Measurements from ENCODE around the gene AP2A2. TPM values are rescaled to one million over a fixed set of nuclear protein-coding genes. Genes with fewer than 3 reads are reported as not detected.
"Not testable (repeated sequence)": the region's sequence is repeated elsewhere in the genome, so short reads cannot be mapped to it uniquely, and the experiment has no call there.

Gene AP2A2
- total RNA-seq, 2 experiments from 2014 or later: 45.9 to 46.6 TPM

- no peak overlapping the region for H3K4me3 ChIP-seq (ENCODE audit: low read length)
- no peaks in the 10 kb centered on the region for H3K27me3 ChIP-seq (ENCODE audit: control insufficient read depth in 1 of 2, insufficient read depth in 2 of 2, low read length in 2 of 2)
- ATAC-seq (ENCODE audit: poor library complexity) (no peak), DNase-seq (no peak)
- Mint-ChIP-seq H3K27ac (no peak overlapping the region), H3K4me1 (ENCODE audit: low read depth) (peaks cover 20% of the 10 kb centered on the region), H3K27me3 (no peaks in the 10 kb centered on the region), H3K4me3 (no peak overlapping the region), H3K36me3 (ENCODE audit: low read depth) (peaks cover 12% of the 10 kb centered on the region), H3K9me3 (no peaks in the 10 kb centered on the region)
- CTCF ChIA-PET: no interaction called here
- H3K9me3 ChIP-seq (ENCODE audit: control insufficient read depth in 1 of 2, insufficient read depth in 1 of 2, low read length in 2 of 2): peaks cover 0 to 6% of the 10 kb centered on the region in 2 experiments
- H3K36me3 ChIP-seq (ENCODE audit: insufficient read depth, low read length): peaks cover 10% of the 10 kb centered on the region
- H3K4me1 ChIP-seq (ENCODE audit: insufficient read depth, low read length): peaks cover 11% of the 10 kb centered on the region
- intact Hi-C loops (cut with DNase I, micrococcal nuclease): no loop called here
- POLR2A ChIA-PET: no interaction called here
- H3K27ac ChIP-seq (ENCODE audit: low read depth in 1 of 2, low read length in 2 of 2): no peak overlapping the region
- TF ChIP-seq, protein P1, sequence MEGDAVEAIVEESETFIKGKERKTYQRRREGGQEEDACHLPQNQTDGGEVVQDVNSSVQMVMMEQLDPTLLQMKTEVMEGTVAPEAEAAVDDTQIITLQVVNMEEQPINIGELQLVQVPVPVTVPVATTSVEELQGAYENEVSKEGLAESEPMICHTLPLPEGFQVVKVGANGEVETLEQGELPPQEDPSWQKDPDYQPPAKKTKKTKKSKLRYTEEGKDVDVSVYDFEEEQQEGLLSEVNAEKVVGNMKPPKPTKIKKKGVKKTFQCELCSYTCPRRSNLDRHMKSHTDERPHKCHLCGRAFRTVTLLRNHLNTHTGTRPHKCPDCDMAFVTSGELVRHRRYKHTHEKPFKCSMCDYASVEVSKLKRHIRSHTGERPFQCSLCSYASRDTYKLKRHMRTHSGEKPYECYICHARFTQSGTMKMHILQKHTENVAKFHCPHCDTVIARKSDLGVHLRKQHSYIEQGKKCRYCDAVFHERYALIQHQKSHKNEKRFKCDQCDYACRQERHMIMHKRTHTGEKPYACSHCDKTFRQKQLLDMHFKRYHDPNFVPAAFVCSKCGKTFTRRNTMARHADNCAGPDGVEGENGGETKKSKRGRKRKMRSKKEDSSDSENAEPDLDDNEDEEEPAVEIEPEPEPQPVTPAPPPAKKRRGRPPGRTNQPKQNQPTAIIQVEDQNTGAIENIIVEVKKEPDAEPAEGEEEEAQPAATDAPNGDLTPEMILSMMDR (IDR thresholded peaks at IDR 0.05): no peak
These were observed 90.3 kb downstream of the AP2A2 start for GRCh38 chr11:1015826-1016545.

DNA sequence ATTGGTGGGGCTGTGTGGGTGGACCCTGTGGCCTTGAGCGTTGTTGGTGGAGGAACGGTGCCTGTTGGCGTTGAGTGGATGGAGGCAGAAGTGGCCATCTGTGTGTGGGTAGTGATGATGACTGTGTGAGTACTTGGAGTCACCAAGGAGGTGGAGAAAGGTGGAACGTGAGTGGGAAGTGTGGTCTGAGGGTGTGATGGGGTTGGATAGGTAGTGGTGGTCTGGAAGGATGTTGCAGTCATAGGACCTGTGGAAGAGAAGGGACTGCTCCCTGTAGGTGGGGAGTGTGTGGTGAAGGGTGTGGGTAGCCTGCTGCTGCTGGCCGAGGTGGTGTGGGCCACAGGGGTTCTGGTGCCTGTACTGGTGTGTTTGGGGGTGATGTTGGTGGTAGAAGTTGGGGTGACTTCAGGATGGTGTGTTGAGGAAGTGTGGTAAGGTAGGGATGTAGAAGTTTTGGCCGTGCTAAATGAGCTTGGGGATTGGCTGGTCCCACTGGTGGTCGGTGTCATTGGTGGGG lies 91.0 kb downstream of the AP2A2 start:
- H3K36me3 ChIP-seq (ENCODE audit: insufficient read depth, low read length); intact Hi-C loops (cut with DNase I, micrococcal nuclease); POLR2A ChIA-PET; H3K27ac ChIP-seq (ENCODE audit: low read depth in 1 of 2, low read length in 2 of 2); CTCF ChIA-PET; H3K36me3 Mint-ChIP-seq (ENCODE audit: low read depth); H3K27me3 ChIP-seq (ENCODE audit: control insufficient read depth in 1 of 2, insufficient read depth in 2 of 2, low read length in 2 of 2); H3K4me3 ChIP-seq (ENCODE audit: low read length); ATAC-seq (ENCODE audit: poor library complexity); H3K9me3 Mint-ChIP-seq; H3K27me3 Mint-ChIP-seq; H3K4me3 Mint-ChIP-seq; H3K27ac Mint-ChIP-seq; H3K9me3 ChIP-seq (ENCODE audit: control insufficient read depth in 1 of 2, insufficient read depth in 1 of 2, low read length in 2 of 2): not testable (repeated sequence)
- peaks cover 20% of the 10 kb centered on the region for H3K4me1 Mint-ChIP-seq (ENCODE audit: low read depth)
- H3K4me1 ChIP-seq (ENCODE audit: insufficient read depth, low read length): peaks cover 11% of the 10 kb centered on the region
- DNase-seq: peak in 1 of 14 experiments; percentile 15

DNA sequence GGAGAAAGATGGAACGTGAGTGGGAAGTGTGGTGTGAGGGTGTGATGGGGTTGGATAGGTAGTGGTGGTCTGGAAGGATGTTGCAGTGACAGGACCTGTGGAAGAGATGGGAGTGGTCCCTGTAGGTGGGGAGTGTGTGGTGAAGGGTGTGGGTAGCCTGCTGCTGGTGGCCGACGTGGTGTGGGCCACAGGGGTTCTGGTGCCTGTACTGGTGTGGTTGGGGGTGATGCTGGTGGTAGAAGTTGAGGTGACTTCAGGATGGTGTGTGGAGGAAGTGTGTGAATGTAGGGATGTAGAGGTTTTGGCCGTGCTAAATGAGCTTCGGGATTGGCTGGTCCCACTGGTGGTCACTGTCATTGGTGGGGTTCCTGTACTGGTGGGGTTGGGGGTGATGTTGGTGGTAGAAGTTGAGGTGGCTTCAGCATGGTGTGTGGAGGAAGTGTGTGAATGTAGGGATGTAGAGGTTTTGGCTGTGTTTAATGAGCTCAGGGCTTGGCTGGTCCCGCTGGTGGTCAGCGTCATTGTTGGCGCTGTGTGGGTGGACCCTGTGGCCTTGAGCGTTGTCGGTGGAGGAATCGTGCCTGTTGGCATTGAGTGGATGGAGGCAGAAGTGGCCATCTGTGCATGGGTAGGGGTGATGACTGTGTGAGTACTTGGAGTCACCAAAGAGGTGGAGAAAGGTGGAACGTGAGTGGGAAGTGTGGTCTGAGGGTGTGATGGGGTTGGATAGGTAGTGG lies 91.8 kb downstream of the AP2A2 start:
- Histone ChIP-seq H3K9me3 (ENCODE audit: control insufficient read depth in 1 of 2, insufficient read depth in 1 of 2, low read length in 2 of 2) (peaks cover 0 to 10% of the 10 kb centered on the region in 2 experiments), H3K4me1 (ENCODE audit: insufficient read depth, low read length) (peaks cover 11% of the 10 kb centered on the region), H3K27ac (ENCODE audit: low read depth in 1 of 2, low read length in 2 of 2) (no peak overlapping the region), H3K27me3 (ENCODE audit: control insufficient read depth in 1 of 2, insufficient read depth in 2 of 2, low read length in 2 of 2) (no peaks in the 10 kb centered on the region), H3K36me3 (ENCODE audit: insufficient read depth, low read length) (no peaks in the 10 kb centered on the region), H3K4me3 (ENCODE audit: low read length) (no peak overlapping the region)
- TF ChIP-seq, protein P1 (IDR thresholded peaks at IDR 0.05): no peak
- POLR2A ChIA-PET: no interaction called here
- peak in 2 of 14 experiments; percentile 5 to 13 for DNase-seq
- CTCF ChIA-PET: no interaction called here
- Mint-ChIP-seq H3K4me1 (ENCODE audit: low read depth) (peaks cover 20% of the 10 kb centered on the region), H3K4me3 (no peak overlapping the region), H3K9me3 (no peaks in the 10 kb centered on the region), H3K36me3 (ENCODE audit: low read depth) (no peaks in the 10 kb centered on the region), H3K27me3 (no peaks in the 10 kb centered on the region), H3K27ac (no peak overlapping the region)
- intact Hi-C loops (cut with DNase I, micrococcal nuclease): no loop called here
- ATAC-seq (ENCODE audit: poor library complexity): no peak

Data from CD4-positive, alpha-beta T cell (primary cell).